A172 (cell line): ENCODE measurements around the gene PDCL3. TPM values are rescaled to one million over a fixed set of nuclear protein-coding genes. Genes with fewer than 3 reads are reported as not detected.

ENCODE experiments used
- DNase-seq: peaks from one replicate; pipeline ENCODE4 v3.0.0-alpha.2; 2015; ENCODE audit warnings: low spot score
- total RNA-seq: library from RNA; depleted of rRNA; stranded (reverse); fragments of >200 nt; shearing (Covaris generic); gene quantifications from 2 replicates; pipeline ENCODE4 v1.2.3, GENCODE V29; 2014; rRNA removed

The PDCL3 gene
- total RNA-seq, result 40.3 and 41.3 TPM in 2 replicates

DNA sequence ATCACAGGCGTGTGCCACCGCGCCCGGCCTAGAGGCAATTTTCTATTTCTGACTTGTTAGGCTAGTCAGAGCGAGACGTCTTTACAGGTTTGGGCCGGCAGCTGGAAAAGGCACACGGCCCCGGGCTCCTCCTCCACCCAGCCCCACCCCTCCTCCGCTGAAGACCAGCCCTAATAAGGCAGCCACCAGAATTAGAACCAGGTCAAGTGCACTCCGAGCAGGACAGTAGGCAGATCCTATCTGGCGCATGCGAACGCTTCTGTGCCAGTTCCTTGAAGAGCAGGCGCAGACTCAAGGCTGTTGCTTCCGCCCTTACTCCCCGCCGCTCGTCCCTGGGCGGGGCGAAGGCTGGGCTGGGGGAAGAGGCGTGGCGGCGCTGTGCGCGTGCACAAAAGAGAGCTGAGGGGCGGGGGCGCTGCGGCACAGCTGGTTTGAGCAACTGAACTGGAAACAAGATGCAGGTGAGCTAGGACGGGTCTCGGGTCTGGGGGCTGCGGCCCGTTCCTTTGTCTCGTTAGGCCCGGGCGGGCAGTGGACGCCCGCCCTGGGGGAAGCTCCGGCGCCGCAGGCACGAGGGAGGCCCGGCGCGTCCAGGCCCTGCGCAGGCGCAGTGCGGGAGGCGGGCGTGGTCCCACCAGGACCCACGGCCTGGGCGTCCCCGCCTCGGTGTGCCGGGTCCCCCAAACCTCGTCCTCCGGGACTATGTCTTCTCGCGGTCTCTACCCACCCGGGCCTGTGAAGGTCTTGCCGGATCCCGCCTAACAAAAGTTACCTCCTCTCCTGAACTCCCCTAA, at the start of gene PDCL3:
TSS of gene PDCL3 (plus strand) at position 381 of the 794 bp plus-strand sequence. CDS start at position 456, 75 bp downstream.
- DNase-seq, result peak; percentile 99

DNA sequence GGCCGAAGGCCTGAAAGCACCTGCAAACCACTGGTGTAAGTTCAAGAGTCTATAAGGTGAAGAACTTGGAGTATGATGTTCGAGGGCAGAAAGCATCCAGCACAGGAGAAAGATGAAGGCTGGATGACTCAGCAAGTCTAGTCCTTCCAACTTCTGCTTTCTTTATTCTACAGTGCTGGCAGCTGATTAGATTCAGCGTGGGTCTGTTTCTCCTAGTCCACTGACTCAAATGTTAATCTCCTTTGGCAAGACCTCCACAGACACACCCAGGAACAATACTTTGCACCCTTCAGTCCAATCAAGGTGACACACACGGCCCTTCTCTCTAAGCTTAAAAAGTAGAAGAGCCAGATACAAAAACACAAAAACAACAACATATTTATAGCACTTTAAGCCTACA, 49.1 kb upstream of the PDCL3 start:
- DNase-seq, result peak; percentile 13

DNA sequence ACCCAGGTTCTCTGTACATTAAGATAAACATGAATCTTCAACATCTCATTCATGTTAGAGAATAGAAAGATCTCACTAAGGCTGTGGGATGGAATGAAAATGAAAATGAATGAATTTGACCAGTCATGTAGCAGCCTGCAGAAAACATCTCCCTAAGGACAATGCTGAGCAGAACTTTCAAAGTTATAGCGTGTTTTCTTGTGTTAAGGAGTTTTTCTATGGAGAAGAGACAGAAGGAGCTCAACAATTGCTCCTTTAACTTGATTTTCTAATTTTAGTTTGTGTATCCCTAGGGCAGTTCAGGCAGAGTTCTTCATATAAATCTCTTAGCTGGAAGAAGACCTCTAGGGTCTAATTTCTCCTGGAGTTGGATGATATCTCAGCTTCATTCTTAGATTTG, 45.2 kb upstream of the PDCL3 start:
- no peak for DNase-seq

DNA sequence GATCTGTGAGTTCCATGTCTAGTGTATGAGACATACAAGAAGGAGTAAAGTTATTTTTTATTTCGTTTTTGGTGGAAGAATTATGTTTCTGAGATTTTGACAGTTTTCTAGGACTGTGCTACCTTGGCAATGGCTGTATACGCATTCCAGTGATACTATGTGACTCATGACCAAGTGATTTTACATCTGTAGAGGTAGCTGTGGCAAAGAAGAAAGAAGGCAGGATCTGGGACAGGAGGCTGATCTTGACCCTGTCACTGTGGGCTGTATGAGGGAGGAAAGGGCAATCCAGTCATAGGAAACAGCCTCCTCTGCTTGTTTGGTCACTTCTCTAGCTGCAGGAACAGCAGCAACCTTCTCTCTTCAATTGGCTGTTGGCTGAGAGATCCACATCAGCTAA, 44.0 kb upstream of the PDCL3 start:
- peak; percentile 38 for DNase-seq

DNA sequence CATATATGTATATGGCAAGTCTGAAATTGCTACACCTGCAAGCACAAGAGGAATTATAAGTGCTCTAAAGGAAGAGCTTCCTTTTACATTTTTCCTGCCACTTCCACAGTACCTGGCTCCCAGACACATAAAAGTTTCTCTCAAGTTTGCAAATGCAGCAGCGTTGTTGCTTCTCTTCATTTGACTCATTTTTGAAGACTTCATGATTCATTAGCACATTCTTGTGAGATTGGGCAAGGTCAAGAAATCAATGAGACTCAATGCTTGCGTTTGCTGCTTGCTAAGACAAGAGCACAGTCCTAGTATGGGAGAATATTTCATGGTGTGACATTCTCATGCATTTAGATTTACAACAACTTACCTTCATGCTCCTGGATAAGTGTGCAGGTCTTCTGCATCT, 42.6 kb upstream of the PDCL3 start:
- no peak for DNase-seq

DNA sequence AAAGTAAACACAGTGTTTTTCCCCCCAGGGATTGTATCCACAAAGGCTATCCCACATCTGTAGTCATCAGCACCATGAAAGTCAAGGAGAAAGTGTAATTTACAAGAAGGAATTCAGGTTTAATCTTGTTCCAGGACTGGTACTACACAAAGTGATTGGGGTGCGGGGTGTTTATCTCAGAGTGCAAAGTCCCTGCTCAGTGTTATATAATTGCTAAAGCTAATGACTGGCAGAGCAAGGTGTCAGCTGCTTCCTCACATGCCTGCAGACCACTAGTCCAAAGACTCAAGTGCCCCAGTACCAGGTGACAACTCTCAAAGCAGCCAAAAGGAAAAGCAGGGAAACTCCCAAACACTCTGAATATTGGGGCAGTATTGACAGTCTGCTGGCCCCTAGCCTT, 40.4 kb upstream of the PDCL3 start:
- no peak for DNase-seq

DNA sequence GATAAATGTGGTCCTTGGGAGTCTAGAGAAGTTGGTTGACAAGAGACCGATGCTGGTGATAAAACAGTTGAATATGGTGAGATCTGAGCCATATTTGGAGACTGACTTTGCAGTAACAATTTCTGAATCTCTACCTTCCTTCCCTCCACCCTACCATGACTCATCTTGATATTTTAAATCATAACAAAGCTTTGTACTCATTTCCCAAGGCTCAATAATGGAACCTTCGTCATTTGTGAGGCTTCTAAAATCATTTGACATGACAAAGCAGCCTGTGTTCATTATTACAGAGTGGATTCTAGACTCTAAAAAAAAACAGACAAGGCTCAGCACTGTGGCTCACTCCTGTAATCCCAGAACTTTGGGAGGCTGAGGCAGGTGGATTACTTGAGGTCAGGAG, 38.5 kb upstream of the PDCL3 start:
- peak; percentile 29 for DNase-seq

DNA sequence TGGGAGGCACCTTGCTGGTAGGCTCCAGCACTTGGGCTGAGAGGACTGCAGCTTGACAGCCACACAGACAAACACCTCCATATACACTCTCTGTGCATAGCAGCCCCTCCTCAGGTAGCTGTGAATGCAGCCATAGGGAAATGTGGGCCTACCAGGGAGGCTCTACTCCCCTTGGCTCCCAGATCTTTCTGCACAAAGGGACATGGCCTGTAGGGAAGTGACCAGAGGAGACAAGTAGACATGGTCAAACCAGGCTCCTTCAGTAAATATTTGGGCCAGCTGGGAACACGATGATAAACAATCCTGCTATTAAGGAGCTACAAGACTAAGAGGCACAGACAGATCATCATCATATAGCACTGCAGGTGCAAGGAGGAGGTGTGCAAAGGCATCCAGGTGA, 35.9 kb upstream of the PDCL3 start:
- no peak for DNase-seq

DNA sequence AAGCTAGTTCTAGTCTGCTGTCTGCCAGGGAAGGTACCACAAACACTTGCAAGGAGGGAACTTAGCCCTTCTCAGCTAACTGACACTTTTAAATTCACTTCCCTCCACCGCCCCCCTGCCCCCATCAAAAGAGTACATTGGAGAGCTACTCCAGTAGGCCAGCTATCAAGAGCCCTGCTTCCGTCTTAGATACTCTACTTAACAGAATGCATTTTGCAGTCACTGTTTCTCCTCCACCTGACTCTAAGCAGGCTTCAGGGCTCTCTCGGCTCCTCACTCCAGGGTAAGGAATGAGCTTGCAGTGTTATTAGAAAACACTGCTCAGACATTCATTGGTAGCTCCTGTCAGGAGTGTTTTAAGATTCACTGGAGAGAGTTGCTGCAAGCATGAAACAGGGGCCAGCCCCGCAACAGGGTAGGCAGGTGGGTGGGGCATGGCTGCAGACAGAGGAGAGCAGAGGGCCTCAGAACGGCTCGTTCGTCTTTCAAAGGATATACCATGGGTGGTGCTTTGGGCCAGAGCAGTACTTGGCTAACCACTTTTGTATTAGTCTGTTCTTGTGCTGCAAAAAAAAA, 35.3 kb upstream of the PDCL3 start:
- DNase-seq, result no peak

DNA sequence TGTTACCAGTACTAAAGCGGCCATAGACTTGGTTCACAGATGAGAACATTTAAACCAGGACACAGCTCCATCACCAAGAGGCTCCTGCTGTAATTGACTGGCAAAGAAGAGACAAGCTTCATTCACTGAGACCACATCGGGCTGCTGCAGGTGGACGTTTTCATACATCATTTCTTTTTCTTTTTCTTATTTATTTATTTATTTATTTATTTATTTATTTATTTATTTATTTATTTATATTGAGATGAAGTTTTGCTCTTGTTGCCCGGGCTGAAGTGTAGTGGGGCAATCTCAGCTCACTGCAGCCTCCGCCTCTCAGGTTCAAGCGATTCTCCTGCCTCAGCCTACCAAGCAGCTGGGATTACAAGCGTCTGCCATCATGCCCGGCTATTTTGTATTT, 33.6 kb upstream of the PDCL3 start:
- no peak for DNase-seq

DNA sequence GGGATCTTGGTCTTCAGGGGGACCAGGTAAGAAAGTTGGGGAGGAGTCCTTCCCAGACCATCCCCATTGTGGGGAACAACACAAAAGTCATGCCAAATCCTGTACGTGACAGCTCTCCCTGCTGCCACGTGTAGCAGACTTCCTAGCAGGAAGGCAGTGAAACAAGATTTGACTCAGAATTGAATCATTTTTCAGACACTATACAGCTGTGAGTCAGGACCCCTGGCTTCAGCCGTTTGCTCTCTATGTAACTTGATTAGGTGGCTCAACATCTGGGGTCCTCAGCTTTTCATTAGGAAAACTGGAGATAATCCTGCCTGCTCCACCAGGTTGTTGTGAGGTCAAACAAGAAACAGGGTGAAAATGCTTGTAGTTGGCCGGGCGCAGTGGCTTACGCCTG, 32.9 kb upstream of the PDCL3 start:
- no peak for DNase-seq

DNA sequence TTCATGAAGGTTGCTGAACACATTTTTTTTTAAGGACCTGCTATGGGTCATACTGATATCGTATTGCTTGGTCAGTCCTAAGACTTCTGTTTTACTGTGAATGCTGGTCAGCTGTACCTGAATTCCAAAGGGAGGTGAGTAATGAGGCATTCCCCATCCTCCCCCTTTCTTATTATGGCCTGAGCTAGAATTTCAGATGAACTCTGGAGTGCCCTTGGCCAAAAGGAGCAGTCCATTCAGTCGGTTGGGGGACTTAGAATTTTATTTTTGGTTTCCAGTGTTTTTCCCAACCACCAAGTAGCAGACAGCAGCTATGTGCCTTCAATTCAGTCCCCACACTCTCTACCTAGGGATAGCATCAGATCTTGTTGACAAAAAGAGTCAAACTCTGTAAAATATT, 26.9 kb upstream of the PDCL3 start:
- no peak for DNase-seq

DNA sequence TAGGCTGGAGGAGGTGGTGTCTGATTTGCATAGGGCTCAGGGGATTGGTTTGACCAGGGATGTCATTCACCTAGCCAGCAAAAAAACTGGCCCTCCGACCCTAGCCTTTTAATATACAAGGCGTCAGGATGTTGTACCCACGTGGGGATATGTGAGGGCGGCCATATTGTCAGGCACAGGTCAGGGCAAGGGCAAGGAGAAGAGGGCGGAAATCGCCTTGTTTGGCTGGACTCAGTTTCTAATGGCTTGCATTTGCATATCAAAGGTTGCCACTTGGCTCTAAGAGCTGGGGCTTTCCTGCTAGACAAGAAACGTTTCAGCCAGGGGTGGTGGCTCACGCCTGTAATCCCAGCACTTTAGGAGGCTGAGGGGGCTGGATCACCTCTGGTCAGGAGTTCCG, 24.9 kb upstream of the PDCL3 start:
- no peak for DNase-seq

DNA sequence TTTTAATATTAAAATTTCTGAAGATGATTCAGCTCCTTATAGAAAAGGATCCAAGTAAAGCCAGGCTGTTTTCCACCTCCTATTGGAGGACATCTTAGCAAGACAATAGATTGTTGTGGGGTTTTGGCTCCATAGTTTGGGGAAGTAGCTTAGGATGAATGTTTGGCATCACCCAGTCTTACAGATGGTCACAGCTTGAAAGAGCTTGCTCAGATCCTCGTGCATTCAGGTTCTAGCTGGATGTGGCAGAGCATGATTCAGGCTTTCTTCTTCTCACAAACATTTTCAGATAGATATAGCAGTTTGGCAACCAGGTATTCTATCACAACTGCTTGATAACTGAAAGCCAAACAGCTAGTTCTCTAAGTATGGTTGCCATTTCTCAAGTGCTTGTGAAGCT, 23.6 kb upstream of the PDCL3 start:
- no peak for DNase-seq

DNA sequence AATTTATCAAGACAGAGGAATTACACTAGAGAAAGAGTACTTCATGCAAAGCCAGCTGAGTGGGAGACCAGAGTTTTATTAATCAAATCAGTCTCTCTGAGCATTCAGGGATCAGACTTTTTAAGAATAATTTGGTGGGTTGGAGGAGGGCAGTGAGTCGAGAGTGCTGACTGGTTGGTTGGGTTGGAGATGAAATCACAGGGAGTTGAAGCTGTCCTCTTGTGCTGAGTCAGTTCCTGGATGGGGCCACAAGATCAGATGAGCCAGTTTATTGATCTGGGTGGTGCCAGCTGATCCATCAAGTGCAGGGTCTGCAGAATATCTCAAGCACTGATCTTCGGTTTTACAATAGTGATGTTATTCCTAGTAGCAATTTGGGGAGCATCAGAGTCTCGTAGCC, 21.4 kb upstream of the PDCL3 start:
- DNase-seq, result no peak

DNA sequence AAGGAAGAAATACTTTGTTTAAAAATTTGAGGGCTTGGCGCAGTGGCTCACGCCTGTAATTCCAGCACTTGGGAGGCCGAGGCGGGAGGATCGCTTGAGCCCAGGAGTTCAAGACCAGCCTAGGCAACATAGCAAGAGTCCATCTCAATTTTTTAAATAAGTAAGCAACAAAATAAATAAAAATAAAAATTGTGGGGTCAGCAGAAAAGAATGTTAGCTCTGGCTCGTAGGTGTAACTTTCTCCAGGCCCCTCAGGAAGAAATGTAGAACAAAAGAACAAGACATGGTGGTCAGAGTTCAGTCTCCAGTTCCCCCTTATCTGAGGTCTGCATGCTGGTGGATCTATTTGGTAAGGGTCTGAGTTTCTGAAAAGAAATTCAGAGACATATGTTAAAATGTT, 20.4 kb upstream of the PDCL3 start:
- DNase-seq, result no peak

DNA sequence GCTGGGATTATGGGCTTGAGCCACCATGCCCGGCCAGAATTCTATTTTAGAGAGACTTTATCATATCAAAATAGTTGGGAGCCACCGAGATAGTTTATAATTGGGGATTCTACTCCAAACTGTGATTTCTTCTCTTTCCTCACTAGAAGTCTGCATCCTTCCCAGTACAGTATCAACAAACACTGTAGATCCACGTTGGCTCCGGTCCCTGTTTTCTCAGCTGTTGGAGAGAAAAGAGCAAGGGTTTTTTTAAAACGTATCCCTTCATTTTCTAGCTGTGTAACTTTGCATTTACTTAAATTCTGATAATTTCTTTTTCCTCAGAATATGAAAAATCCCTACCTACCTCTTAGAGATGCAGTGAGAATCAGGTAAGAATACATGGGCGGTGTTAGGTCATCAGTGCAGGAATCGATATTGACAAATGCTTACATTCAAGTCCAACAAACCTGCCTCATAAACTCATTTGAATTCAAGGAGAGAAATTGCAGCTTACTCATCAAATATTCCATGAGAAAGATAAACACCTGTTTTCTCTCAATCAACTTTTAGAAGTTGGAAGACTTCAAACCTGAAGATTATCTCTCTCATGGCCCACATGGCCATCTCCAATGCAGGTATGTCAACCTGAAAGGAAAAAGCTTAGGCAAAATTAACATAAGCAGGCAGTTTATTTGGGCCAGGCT, 17.7 kb upstream of the PDCL3 start:
- no peak for DNase-seq

DNA sequence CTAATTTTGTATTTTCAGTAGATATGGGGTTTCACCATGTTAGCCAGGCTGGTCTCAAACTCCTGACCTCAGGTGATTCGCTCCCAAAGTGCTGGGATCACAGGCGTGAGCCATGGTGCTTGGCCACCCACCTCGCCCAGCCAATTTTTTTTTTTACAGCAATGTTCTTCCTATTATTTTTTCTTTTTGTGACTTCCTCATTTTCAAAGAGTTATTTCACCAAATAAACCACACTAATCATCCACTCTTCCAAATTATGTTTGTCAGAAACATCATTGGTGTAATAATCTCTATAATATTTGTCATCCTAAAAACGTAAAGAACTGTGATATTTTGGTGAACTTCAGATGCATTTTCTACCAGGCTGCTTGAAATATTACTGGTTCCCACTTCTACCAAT, 16.3 kb upstream of the PDCL3 start:
- DNase-seq, result no peak

DNA sequence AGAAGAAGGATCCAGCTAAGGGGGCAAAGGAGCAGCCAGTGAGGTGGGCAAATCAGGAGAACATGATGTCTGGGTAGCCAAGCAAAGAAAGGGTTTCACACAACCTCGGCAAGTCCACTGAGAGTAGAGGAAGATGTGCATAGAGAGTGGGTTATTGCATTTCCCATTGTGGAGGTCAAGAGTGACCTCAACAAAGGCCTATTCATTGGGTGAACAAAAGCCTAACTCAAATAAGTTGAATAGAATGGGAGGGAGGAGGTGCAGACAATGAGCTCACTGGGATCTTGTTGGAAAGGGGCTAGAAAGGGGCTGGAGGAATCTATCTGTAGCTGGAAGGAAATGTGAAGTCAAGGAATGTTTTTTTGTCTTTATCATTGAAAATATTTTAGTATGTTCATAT, 14.0 kb upstream of the PDCL3 start:
- DNase-seq, result no peak

DNA sequence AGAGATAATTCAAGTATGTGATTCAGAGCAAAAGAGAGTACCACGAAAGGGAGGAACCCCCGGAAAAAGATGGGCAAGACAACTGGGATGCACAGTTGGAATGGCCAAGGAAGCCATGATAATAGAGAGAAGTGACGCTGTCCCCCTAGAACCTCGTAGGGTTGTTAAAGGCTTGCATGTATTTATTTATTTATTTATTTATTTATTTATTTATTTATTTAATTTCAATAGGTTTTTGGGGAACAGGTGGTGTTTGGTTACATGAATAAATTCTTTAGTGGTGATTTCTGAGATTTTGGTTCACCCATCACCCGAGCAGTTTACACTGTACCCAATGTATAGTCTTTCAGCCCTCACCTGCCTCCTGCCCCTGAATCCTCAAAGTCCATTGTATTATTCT, 11.5 kb upstream of the PDCL3 start:
- DNase-seq, result no peak

DNA sequence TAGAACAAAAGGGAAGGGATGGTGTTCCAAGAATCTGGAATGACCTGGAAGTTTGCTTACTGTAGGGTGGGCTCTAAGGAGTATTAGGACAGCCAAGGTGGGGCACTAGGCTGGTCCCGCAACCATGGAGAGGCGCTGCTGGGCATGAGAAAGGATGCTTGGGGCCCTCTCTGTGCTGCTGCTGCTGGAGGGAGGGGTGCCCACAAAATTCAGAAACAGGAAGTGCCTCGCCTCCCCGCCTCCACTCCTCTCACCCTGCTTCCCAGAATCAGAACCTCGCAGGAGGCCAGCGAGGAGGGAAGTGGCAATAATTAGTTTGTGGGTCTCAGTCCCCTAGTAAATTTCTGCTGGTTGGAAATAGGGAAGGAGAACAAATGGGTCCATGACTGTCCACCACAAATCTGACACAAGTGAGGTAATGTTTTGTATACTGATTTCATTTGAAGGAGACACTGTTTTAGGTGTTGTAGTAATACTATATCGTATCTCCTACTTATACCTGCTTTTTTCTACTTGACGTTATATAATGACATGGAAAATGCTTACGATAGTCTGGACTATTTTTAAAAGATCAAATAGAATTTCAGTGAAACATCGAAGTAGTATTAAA, 7.9 kb upstream of the PDCL3 start:
- no peak for DNase-seq

DNA sequence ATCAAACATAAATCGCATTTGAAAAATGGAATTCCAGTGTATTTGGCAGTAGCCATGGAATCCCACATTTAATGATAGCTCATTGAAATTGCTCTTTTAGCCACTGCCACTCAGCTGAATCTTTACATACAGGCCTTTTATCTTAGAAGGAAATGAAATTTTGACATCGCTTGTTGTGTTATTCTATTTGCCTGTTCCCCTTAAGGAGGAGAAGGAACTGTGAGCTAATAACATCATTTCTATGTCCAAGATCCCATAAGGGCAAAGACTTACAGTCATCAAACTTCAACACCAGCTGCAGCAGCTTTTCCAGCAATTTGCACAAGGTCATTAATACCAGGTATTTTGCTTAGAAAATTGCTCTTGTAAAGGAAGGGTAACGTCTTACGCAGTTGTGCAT, 6.0 kb upstream of the PDCL3 start:
- no peak for DNase-seq
